ENCODE measurements around the gene EYS.
"Not testable (repeated sequence)": the region's sequence is repeated elsewhere in the genome, so short reads cannot be mapped to it uniquely, and the experiment has no call there.

EYS gene

DNA sequence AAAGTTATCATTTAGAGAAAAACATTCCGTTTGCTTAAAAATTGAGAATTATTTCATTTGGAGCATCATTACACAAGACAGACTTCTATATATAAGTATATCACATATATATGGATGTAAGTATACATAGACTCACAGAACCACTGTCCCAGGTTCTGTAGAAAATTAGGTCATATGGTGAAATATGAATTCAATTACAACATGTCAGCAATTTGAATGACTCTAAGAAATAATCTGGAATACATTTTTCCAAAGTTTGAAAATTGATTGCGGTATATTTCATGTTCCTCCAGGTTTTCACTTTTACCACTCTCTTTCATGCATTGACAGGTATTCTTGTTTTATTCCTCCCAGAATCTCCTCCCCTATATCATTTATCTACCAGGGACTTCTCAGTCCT lies 1179.1 kb downstream of the EYS start:
- DNase-seq: no peak

DNA sequence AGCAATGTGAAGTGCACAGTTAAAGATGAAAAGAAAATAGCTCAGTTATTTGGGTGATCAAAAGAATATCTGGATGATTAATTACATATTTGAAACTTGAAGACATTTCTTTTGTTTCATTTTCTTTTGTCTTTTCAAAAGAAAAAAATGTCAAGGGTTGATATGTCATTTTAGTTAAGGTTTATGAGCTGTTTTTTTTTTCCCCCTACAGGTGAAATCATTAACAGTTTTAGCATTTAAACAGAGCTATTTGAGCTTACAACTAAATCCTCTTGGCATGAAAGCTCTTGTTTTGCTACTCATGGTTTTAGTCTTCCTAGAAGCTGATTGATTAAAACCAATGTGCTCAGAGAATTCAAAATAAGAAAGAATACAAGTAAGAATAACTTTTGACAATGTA lies 1184.2 kb downstream of the EYS start:
- no peak for DNase-seq

DNA sequence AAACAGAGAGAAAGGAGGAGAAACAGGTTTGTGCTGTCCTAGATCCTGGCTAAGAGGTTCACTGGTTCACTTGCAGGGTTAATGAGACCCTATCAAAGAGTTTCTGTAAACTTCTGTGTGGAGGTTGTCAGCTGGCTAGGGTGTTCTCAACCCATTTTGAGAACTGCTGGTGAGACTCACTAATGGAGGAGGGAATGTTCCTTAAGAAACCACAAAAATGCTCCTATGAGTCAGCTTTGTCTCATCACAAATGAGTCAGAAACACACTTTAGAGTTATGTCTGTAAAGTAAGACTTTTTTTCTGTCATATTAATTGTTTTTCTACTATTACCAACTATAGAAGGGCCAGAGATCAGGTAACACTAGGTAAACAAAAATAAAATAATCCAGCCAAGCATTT lies 1187.0 kb downstream of the EYS start:
- DNase-seq: peak; percentile 31

DNA sequence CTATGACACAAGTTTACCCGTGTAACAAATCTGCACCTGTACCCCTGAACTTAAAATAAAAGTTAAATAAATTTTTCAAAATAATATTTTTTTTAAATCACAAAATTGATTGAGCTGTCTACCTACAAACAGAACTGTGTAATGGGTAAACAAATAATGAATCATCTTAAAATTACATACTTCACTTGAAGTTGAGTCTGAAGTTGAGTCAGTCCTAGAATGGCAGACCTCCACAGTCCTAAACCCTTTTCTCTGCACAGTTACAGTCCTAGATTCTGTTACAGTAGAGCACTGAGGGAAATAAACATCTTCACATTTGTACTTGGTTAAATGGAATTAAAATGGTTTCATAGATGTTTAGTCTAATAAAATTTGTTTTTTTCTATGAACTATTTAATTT lies 1190.6 kb downstream of the EYS start:
- DNase-seq: no peak

DNA sequence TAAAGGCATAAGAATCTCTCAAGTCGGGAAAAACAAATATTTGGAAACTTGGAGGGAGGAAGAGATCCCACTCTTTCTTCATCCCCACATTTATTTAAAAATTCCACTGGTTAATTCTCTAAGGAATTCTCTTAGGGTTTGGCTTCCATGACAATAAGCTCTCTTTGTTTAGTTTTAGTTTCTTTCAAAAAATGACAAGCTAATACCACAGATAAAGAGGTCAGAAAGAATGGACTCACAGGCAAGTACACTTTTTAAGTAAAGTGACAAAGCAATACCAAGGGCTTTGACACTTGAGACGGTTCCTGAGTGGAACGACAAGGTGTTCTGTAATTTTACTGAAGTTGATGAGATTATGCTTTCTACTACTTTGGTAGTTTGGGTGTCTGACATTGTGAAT lies 1199.4 kb downstream of the EYS start:
- no peak for DNase-seq

GRCh38 chr6:64505312-64505711 lies 1201.7 kb downstream of the EYS start:
- peak; percentile 7 for DNase-seq

GRCh38 chr6:64504503-64504902 lies 1202.5 kb downstream of the EYS start:
- DNase-seq: no peak

- DNase-seq: no peak
Observed at GRCh38 chr6:64502801-64503200, 1204.2 kb downstream of the EYS start.

- DNase-seq: no peak
Observed at GRCh38 chr6:64497634-64498033, 1209.4 kb downstream of the EYS start.

GRCh38 chr6:64489763-64490162 lies 1217.3 kb downstream of the EYS start:
- no peak for DNase-seq

DNA sequence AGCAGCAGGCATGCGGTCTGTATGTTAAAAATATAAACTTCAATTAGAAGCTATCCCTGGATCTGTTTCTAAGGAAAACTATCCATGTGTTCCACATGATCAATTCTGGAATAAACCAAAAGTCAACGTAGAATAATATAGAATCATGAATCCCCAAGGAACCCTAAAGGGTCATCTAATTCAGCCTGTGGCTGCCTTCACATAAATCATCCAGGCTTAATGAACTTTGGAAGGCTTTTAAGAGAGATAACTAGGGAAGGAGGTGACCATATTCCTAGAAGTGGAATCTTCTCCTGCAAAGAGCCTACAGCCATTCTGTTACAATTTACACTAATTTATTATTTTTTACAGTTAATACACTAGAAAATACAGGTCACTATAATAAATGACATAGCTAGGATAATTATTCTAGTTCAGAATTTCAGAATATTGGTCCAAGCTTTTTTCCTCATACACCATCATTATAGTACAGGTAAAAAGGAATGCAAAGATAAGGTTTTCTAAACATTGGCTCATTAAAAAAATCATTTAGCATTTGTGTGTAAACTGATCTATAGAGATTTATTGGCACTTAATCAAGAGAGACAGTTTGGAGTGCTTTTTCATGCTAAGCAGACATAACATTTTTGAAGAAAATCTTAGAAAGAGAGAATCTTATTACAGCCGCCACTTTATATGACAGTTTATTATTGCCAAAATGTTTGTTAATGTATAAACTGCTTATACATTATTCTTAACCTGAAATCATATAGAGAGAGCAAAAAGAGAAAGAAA lies 1220.3 kb downstream of the EYS start:
- DNase-seq: no peak

DNA sequence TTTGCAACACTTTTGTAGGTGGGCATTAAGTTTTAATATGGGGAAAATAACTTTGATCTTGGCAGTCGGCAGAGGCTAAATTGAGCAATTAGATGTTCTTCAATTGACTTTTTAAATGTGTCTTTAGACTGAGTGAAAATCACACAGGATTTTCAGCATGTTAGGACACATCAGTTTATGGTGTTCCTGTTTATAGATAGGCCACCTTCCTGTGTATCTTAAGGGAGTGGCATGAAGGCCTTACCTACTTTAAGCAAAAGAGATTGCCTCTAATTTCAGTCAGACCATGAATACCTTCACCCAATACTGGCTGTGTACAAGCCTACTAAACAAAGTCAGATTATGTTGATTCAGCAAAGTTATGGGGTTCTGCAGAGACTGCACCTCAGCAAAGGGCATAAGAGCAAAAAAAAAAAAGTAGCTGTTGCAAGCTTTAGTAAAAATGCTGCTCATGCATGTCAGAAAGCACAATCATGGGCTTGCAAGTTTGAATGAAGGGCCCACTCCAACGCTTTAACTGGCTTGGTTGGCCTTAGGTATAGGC lies 1223.0 kb downstream of the EYS start:
- DNase-seq: no peak

DNA sequence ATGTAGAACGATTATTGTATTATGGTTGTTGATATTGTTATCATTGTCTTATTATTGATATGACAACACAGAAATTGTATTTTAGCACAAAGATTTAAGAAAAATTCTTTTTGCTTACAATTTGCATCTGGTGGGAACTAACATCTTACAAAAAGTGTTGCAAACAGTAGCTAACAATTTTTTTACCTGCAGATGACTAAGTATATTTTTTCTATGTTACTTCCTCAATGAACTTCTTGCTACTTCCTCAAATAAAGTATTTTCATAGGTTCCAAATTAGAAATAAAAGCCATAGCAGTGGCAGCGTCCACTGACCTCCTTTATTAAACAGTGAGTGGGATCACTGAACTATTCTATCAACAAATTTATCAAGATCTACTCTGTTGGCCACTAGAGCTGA lies 1224.4 kb downstream of the EYS start:
- DNase-seq: no peak

- DNase-seq: no peak
Observed at GRCh38 chr6:64479134-64479533, 1227.9 kb downstream of the EYS start.

- DNase-seq: no peak
Observed at GRCh38 chr6:64477391-64477790, 1229.6 kb downstream of the EYS start.

DNA sequence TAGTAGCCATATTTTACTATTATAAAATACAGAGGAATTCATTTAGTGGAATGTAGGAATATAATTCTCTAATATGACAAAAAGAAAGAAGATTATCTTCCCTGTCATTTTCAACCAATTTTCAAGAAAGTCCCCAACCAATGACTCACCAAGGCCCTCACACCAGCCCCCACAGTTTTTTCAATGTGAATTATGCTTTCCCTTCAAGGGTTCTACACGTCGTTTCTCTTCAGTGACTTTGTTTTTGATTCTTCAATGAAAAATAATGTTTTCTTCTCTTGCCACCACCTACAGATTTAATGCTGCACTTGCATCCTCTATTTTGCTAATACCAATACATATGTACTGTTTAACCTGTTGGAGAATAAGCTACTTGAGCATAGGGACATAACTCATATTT lies 1230.1 kb downstream of the EYS start:
- DNase-seq: no peak

DNA sequence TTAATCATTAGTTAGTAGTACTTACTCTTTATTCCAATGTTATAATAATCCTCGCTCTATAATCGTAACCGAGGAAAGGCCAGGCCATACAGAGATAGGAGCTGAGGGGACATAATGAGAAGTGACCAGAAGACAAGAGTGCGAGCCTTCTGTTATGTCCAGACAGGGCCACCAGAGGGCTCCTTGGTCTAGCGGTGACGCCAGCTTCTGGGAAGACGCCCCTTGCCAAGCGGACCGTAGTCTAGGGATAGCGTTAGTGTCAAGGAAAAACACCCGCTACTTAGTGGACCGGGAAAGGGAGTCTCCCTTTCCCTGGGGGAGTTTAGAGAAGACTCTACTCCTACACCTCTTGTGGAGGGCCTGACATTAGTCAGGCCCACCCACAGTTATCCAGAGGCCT lies 1237.6 kb downstream of the EYS start:
- DNase-seq: not testable (repeated sequence)

DNA sequence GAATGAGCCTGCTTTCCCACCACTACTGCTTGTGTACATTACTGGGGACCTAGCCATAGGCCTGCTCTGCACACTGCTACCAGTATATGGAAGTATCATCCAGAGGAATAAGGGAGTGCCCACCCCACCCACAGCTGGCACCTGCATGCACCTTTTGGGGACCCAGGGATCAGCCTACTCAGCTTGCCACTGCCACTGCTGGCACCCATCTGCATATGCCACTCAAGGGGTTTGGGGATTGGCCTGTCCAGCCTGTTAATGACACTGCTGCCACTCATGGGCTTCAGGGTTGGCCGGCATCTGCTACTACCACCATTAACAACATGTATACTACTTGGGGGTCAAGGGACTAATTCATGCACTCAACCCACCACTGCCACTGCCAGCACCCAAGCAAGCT lies 1239.4 kb downstream of the EYS start:
- DNase-seq: no peak

DNA sequence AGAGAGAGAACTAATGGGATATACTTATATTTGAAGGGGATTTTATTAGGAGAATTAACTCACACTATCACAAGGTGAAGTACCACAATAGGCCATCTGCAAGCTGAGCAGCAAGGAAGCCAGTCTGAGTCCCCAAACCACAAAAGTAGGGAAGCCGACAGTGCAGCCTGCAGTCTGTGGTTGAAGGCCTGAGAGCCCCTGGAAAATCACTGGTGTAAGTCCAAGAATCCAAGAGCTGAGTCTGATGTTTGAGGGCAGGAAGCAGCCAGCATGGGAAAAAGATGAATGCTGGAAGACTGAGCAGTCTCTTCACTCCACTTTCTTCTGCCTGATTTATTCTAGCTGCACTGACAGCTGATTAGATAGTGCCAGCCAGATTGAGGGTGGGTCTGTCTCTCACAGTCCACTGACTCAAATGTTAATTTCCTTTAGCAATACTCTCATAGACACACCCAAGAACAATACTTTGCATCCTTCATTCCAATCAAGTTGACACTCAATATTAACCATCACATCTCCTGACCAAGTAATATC lies 1247.5 kb downstream of the EYS start:
- DNase-seq: no peak

GRCh38 chr6:64448101-64448500 lies 1258.9 kb downstream of the EYS start:
- DNase-seq: not testable (repeated sequence)

- no peak for DNase-seq
Observed at GRCh38 chr6:64445038-64445437, 1262.0 kb downstream of the EYS start.

DNA sequence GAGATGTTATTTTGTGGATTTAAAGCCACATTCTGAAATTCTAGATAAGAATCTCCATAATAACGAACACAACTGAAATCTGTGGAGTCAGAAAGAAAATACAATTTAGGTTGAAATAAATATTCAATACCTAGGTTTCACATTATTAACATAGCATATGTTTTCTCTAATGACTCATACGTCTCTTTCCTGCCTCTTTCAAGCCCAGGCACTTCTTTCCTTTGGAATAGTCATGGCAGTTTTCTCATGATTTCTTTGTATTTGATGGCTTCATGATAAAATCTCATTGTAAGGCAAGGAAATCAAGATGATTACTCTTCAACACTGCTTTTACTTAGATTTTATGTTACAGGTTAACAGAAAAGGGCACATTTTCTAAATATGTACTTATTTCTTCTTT lies 1267.8 kb downstream of the EYS start:
- DNase-seq: no peak

GRCh38 chr6:64437996-64438395 lies 1269.0 kb downstream of the EYS start:
- DNase-seq: no peak

DNA sequence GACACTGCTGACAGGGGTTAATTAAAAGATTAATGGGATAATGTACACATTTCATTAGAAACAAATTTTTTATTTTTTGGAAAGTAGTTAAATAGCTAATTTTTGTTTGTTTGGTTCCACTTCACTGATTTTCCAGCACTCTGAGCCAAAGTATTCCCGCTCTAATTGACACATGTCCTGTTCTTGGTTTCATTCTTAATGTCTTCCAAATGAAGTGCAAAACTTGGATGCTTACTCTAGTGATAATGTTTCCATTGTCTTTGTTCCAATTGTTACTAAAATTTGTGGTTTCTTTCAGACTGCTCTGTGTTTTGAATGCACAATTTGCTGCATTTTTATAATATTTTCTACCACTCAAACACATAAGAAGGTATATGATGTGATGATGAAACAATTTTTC lies 1277.1 kb downstream of the EYS start:
- DNase-seq: no peak

- DNase-seq: no peak
Observed at GRCh38 chr6:64428186-64428585, 1278.8 kb downstream of the EYS start.

All from activated CD4-positive, alpha-beta T cell treated with anti-CD3 and anti-CD28 coated beads, Interleukin-10, Interleukin-2, amounts not matched to agents 100 ng/mL and 50 ng/mL, durations not matched to agents 16 hours and 8 hours (primary cell).